Retinal pigment epithelial cell (primary cell): Measurements from ENCODE around the gene TCF12.
"Not testable (repeated sequence)": the region's sequence is repeated elsewhere in the genome, so short reads cannot be mapped to it uniquely, and the experiment has no call there.

Source experiments
- DNase-seq: peaks from one replicate; pipeline ENCODE4 v3.0.0-alpha.2; 2010; ENCODE audit warnings: low read depth
- H3K4me3 ChIP-seq: 2 replicates; pipeline ENCODE4 v1.5.1; 2011; ENCODE audit warnings: mild to moderate bottlenecking, low read length, control low read depth, moderate library complexity
- CTCF ChIP-seq: conservative IDR thresholded peaks from 2 replicates; pipeline ENCODE4 v1.5.1; 2011; ENCODE audit warnings: low read depth, low read length, control low read depth, inconsistent platforms

TCF12 gene

GRCh38 chr15:56943403-56943802 is 25.0 kb downstream of the TCF12 start:
- no peak for TF ChIP-seq CTCF
- H3K4me3 ChIP-seq, result no peak overlapping the region
- DNase-seq, result no peak

- no peak for DNase-seq
- TF ChIP-seq CTCF, result no peak
- H3K4me3 ChIP-seq, result no peak overlapping the region
Observed at GRCh38 chr15:56944485-56944884, 26.0 kb downstream of the TCF12 start.

GRCh38 chr15:56946150-56946549 is 27.7 kb downstream of the TCF12 start:
- TF ChIP-seq CTCF, result no peak
- no peak for DNase-seq
- H3K4me3 ChIP-seq, result no peak overlapping the region

DNA sequence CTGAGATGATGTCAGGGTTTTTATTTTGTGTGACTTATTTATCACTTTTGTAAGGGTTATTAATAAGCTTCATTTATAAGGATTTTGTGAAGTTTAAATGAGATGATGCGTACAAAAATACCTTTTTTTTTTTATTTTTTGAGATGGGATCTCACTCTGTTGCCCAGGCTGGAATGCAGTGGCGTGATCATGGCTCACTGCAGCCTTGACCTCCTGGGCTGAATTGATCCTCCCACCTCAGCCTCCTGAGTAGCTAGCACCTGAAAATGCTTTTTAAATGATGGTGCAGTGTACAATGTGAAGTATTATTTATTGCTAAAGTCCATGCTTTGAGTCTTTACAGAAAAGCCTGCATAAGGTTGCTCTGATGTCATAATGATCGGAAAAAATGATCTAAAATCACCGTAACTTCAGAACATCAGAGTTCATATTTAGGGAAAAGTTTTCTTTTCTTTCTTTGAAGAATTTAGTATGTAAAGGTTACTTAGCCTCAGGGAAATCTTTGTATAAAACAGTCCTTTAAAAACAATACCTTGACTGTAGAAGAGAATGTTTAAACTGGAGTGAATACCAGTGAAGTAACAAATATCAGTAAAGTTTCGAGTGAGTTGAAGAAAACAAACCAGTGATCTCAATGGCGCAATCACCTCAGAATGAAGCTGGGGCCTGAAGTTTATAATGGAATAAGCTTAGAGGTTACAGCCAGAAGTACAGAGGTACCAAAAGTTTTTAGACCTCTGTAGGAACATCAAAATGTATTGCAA is 29.7 kb downstream of the TCF12 start:
- TF ChIP-seq CTCF, result no peak
- DNase-seq, result no peak
- no peak overlapping the region for H3K4me3 ChIP-seq

GRCh38 chr15:56948764-56949101 is 30.3 kb downstream of the TCF12 start:
- no peak for TF ChIP-seq CTCF
- H3K4me3 ChIP-seq, result no peak overlapping the region
- DNase-seq, result no peak

DNA sequence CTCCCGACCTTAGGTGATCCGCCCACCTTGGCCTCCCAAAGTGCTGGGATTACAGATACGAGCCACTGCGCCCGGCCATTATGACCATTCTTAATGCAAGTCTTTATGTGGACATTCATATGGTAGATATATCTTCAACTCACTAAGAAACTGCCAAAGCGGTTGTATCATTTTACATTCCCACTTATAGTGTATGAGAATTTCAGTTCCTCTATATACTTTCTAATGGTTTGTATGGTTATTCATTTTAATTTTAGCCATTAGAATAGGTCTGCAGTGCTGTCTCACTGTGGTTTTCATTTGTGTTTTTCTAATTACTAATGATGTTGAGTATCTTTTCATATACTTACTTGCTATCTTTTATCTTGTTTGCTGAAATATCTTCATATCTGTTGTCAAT is 32.5 kb downstream of the TCF12 start:
- no peak for DNase-seq
- no peak overlapping the region for H3K4me3 ChIP-seq
- TF ChIP-seq CTCF, result no peak

GRCh38 chr15:56953790-56954189 is 35.3 kb downstream of the TCF12 start:
- no peak for TF ChIP-seq CTCF
- no peak for DNase-seq
- H3K4me3 ChIP-seq, result no peak overlapping the region

DNA sequence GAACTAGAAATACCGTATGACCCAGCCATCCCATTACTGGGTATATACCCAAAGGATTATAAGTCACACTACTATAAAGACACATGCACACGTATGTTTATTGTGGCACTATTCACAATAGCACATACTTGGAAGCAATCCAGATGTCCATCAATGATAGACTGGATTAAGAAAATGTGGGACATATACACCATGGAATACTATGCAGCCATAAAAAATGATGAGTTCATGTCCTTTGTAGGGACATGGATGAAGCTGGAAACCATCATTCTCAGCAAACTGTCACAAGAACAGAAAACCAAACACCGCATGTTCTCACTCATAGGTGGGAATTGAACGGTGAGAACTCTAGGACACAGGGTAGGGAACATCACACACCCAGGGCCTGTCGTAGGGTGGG is 36.6 kb downstream of the TCF12 start:
- not testable (repeated sequence) for DNase-seq, H3K4me3 ChIP-seq
